ENCODE data around the gene WWC2.

- TF ChIP-seq POLR2A (IDR thresholded peaks at IDR 0.05), result no peak
- TF ChIP-seq, protein P1, sequence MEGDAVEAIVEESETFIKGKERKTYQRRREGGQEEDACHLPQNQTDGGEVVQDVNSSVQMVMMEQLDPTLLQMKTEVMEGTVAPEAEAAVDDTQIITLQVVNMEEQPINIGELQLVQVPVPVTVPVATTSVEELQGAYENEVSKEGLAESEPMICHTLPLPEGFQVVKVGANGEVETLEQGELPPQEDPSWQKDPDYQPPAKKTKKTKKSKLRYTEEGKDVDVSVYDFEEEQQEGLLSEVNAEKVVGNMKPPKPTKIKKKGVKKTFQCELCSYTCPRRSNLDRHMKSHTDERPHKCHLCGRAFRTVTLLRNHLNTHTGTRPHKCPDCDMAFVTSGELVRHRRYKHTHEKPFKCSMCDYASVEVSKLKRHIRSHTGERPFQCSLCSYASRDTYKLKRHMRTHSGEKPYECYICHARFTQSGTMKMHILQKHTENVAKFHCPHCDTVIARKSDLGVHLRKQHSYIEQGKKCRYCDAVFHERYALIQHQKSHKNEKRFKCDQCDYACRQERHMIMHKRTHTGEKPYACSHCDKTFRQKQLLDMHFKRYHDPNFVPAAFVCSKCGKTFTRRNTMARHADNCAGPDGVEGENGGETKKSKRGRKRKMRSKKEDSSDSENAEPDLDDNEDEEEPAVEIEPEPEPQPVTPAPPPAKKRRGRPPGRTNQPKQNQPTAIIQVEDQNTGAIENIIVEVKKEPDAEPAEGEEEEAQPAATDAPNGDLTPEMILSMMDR (IDR thresholded peaks at IDR 0.05), result peak; percentile 57 to 89 (median 75)
Measured at GRCh38 chr4:183261953-183262775, 163.1 kb downstream of the WWC2 start.
